Measurements from ENCODE around the gene LUZP4. TPM values are rescaled to one million over a fixed set of nuclear protein-coding genes. Genes with fewer than 3 reads are reported as not detected.

The LUZP4 gene
- total and polyA plus RNA-seq, 2 of the 8 experiments (the other 6 are each of a cell fraction or from before 2014, with no cell fraction given) = 0.17 TPM; not detected in 1

- H3K9me3 ChIP-seq (ENCODE audit: insufficient read depth in 2 of 2, low read depth in 1 of 2, low read length in 1 of 2) = no peaks in the 10 kb centered on the region
- H3K36me3 ChIP-seq (ENCODE audit: control insufficient read depth in 2 of 4, insufficient read depth in 4 of 4, low read length in 3 of 4) = no peaks in the 10 kb centered on the region
- H2BK5ac ChIP-seq (ENCODE audit: low read depth, low read length) = no peak overlapping the region
- H3K56ac ChIP-seq (replicated peaks; ENCODE audit: insufficient read length, low read depth, low read length) = no peak overlapping the region
- H3K23me2 ChIP-seq (ENCODE audit: low read depth, low read length) = no peaks in the 10 kb centered on the region
- H3K14ac ChIP-seq (ENCODE audit: insufficient read length) = no peak overlapping the region
- H3K79me2 ChIP-seq (ENCODE audit: control insufficient read depth in 1 of 2, insufficient read depth in 2 of 2, low read length in 2 of 2) = no peaks in the 10 kb centered on the region
- H4K20me1 ChIP-seq (replicated peaks in 1 of 2; ENCODE audit: control insufficient read depth in 1 of 2, insufficient read depth in 2 of 2, low read length in 2 of 2) = no peaks in the 10 kb centered on the region
- no peak overlapping the region for H2BK12ac ChIP-seq (ENCODE audit: low read depth, low read length)
- POLR2A ChIA-PET (ENCODE audit: partially characterized antibody) = interaction anchor here (0.6 to 2.4 kb wide), 2 partner anchors 232 to 330 kb away, joined by 3 to 5 read pairs; no protein-coding TSS in a partner anchor
- WGBS, 2 experiments (ENCODE audit: extremely low coverage in 1 of 2, insufficient coverage in 1 of 2, insufficient read length in 1 of 2, insufficient replicate concordance in 2 of 2, low coverage in 1 of 2, low lambda C conversion rate in 2 of 2, missing lambda C conversion rate in 1 of 2) = 21% methylated on average over 11 of the region's 18 CpGs; no CpG with 5 or more reads in 1 of the 2 experiments
- no peak overlapping the region for H3K4me3 ChIP-seq (ENCODE audit: extremely low read depth in 1 of 4, insufficient read depth in 2 of 4, low read depth in 3 of 4, low read length in 4 of 4)
- no peak overlapping the region for H2BK15ac ChIP-seq (ENCODE audit: low read length)
- H3K18ac ChIP-seq (ENCODE audit: extremely low read depth, low read length) = no peak overlapping the region; the same call in 1 of the 2 replicates
- peaks cover 0 to 5% (median 0%) of the 10 kb centered on the region in 4 experiments; a peak in 2 of 7 replicates for H3K4me1 ChIP-seq (replicated peaks in 1 of 4; ENCODE audit: control insufficient read depth in 3 of 4, insufficient read depth in 4 of 4, low read length in 3 of 4)
- no peaks in the 10 kb centered on the region for H3K79me1 ChIP-seq (ENCODE audit: low read depth, low read length)
- H4K8ac ChIP-seq (ENCODE audit: extremely low read depth, insufficient read depth, low read length) = no peak overlapping the region
- H3K9ac ChIP-seq (replicated peaks in 1 of 4; ENCODE audit: extremely low read depth in 1 of 4, low read depth in 3 of 4, low read length in 3 of 4) = no peak overlapping the region
- H3K4me2 ChIP-seq (ENCODE audit: insufficient read depth in 1 of 2, low read depth in 2 of 2, low read length in 2 of 2) = no peak overlapping the region
- H3K27ac ChIP-seq (ENCODE audit: low read depth, low read length) = no peak overlapping the region
- H2AK5ac ChIP-seq (ENCODE audit: low read depth, low read length) = no peak overlapping the region
- no peak overlapping the region for H4K91ac ChIP-seq (replicated peaks; ENCODE audit: insufficient read length, low read length)
- FAIRE-seq = peak; percentile 88
- no peak overlapping the region for H3K4ac ChIP-seq (replicated peaks; ENCODE audit: insufficient read length, low read depth, low read length)
- no peak overlapping the region for H2BK120ac ChIP-seq (replicated peaks; ENCODE audit: low read depth, low read length)
- no peak overlapping the region for H2BK20ac ChIP-seq (ENCODE audit: low read length)
- no peak overlapping the region for H2AFZ ChIP-seq (ENCODE audit: low read length)
- no peak for DNase-seq (ENCODE audit: low read depth in 1 of 2, low spot score in 2 of 2)
- H4K5ac ChIP-seq (ENCODE audit: insufficient read length, low read depth, low read length) = no peak overlapping the region
- H3K27me3 ChIP-seq (replicated peaks in 1 of 4; ENCODE audit: control insufficient read depth in 3 of 4, extremely low read depth in 1 of 4, insufficient read depth in 3 of 4, low read length in 3 of 4) = no peaks in the 10 kb centered on the region
- H3K23ac ChIP-seq (ENCODE audit: insufficient read length) = no peak overlapping the region
- peak; percentile 83 to 87 for TF ChIP-seq RAD21 (IDR thresholded peaks at IDR 0.05 in 1 of 2, conservative IDR thresholded peaks at IDR 0.05 in 1 of 2; ENCODE audit: low read depth in 2 of 2, low read length in 2 of 2)
- no peak for TF ChIP-seq MAFK (IDR thresholded peaks at IDR 0.05; ENCODE audit: low read depth, low read length)
- no peak for TF ChIP-seq YY1 (IDR thresholded peaks at IDR 0.05; ENCODE audit: low read depth, low read length)
- peak; percentile 41 to 56 (median 56) for TF ChIP-seq CTCF (IDR thresholded peaks at IDR 0.05; ENCODE audit: control extremely low read depth in 1 of 3, insufficient read depth in 1 of 3, low read depth in 1 of 3, low read length in 3 of 3)
- TF ChIP-seq MAX (IDR thresholded peaks at IDR 0.05) = no peak
- CTCF ChIA-PET (ENCODE audit: partially characterized antibody) = interaction anchor here (0.7 to 1.9 kb wide), 9 partner anchors 8 to 363 kb away, joined by 3 to 9 read pairs (median 3); no protein-coding TSS in a partner anchor
Observed at GRCh38 chrX:115330498-115331168, 41.1 kb downstream of the LUZP4 start.
